ENCODE data around the gene CYP1B1.

The CYP1B1 gene

GRCh38 chr2:38104598-38104997 is 28.6 kb upstream of the CYP1B1 start:
- ChIA-PET POLR2A (ENCODE audit: low non-redundant PET) (no interaction called here), CTCF (no interaction called here)
- no peak for TF ChIP-seq CTCF (conservative IDR thresholded peaks at IDR 0.05; ENCODE audit: low read depth)
- no peak for DNase-seq (ENCODE audit: low spot score)
- H3K27ac ChIP-seq, result no peak overlapping the region

GRCh38 chr2:38100328-38100727 is 24.4 kb upstream of the CYP1B1 start:
- no peak overlapping the region for H3K27ac ChIP-seq
- ChIA-PET POLR2A (ENCODE audit: low non-redundant PET) (no interaction called here), CTCF (no interaction called here)
- no peak for TF ChIP-seq CTCF (conservative IDR thresholded peaks at IDR 0.05; ENCODE audit: low read depth)
- no peak for DNase-seq (ENCODE audit: low spot score)

GRCh38 chr2:38099099-38100028 is 23.4 kb upstream of the CYP1B1 start:
- H3K27ac ChIP-seq, result no peak overlapping the region
- ChIA-PET POLR2A (ENCODE audit: low non-redundant PET) (no interaction called here), CTCF (no interaction called here)

GRCh38 chr2:38098421-38099098 is 22.6 kb upstream of the CYP1B1 start:
- ChIA-PET CTCF (no interaction called here), POLR2A (ENCODE audit: low non-redundant PET) (interaction anchor here (0.7 kb wide), 1 partner anchor 174 kb away, joined by 3 read pairs; the partner anchor contains the start of gene RMDN2)
- no peak overlapping the region for H3K27ac ChIP-seq
- TF ChIP-seq CTCF (conservative IDR thresholded peaks at IDR 0.05; ENCODE audit: low read depth), result no peak
- no peak for DNase-seq (ENCODE audit: low spot score)

More at GRCh38 chr2:38099099-38100028, 23.4 kb upstream of the CYP1B1 start:
- DNase-seq (ENCODE audit: low spot score), result no peak
- no peak for TF ChIP-seq CTCF (conservative IDR thresholded peaks at IDR 0.05; ENCODE audit: low read depth)

GRCh38 chr2:38097988-38098385 is 22.0 kb upstream of the CYP1B1 start:
- DNase-seq (ENCODE audit: low spot score), result no peak
- no peak for TF ChIP-seq CTCF (conservative IDR thresholded peaks at IDR 0.05; ENCODE audit: low read depth)
- ChIA-PET CTCF (no interaction called here), POLR2A (ENCODE audit: low non-redundant PET) (interaction anchor here (0.7 kb wide), 1 partner anchor 173 kb away, joined by 3 read pairs; the partner anchor contains the start of gene RMDN2)
- no peak overlapping the region for H3K27ac ChIP-seq

GRCh38 chr2:38097258-38097987 is 21.5 kb upstream of the CYP1B1 start:
- DNase-seq (ENCODE audit: low spot score), result no peak
- CTCF ChIA-PET, result no interaction called here
- TF ChIP-seq CTCF (conservative IDR thresholded peaks at IDR 0.05; ENCODE audit: low read depth), result no peak
- POLR2A ChIA-PET (ENCODE audit: low non-redundant PET), result interaction anchor here (0.7 kb wide), 1 partner anchor 173 kb away, joined by 3 read pairs; the partner anchor contains the start of gene RMDN2
- H3K27ac ChIP-seq, result no peak overlapping the region

Measured in RWPE1 (cell line).